Keratinocyte (primary cell): ENCODE data around the gene C3orf33. TPM values are rescaled to one million over a fixed set of nuclear protein-coding genes. Genes with fewer than 3 reads are reported as not detected.

Experiments
- DNase-seq: peaks from one replicate; pipeline ENCODE4 v3.0.0-alpha.2; 2011; ENCODE audit warnings: low read depth, missing footprints, low spot score
- FAIRE-seq: peaks from 2 replicates; lab custom pipeline; 2011; peaks lifted over from hg19 to GRCh38; lab: Jason Lieb, UNC
- H2AFZ ChIP-seq: 2 replicates; pipeline ENCODE4 v1.6.0; 2012; ENCODE audit warnings: low read length, control low read depth, inconsistent platforms; ENCODE audit not compliant: control insufficient read depth
- H3K27ac ChIP-seq: 2 replicates; pipeline ENCODE4 v1.5.1; 2011; ENCODE audit warnings: low read length; ENCODE audit not compliant: control insufficient read depth, insufficient read depth
- H3K27me3 ChIP-seq: 3 replicates; pipeline ENCODE4 v1.6.0; 2011; ENCODE audit warnings: low read length; ENCODE audit not compliant: control insufficient read depth, insufficient read depth; ENCODE audit errors: extremely low read depth
- H3K36me3 ChIP-seq, 2 experiments: 2 replicates in 1 of 2; 3 replicates in 1 of 2; pipeline ENCODE4 v1.5.1; 2011; ENCODE audit warnings: low read length in 2 of 2, mild to moderate bottlenecking in 1 of 2; ENCODE audit not compliant: control insufficient read depth in 2 of 2, insufficient read depth in 2 of 2; ENCODE audit errors: extremely low read depth in 1 of 2
- H3K4me1 ChIP-seq: 3 replicates; pipeline ENCODE4 v1.5.1; 2011; ENCODE audit warnings: low read length; ENCODE audit not compliant: control insufficient read depth, insufficient read depth; ENCODE audit errors: extremely low read depth
- H3K4me2 ChIP-seq: 3 replicates; pipeline ENCODE4 v1.6.0; 2011; ENCODE audit warnings: low read depth, low read length; ENCODE audit not compliant: control insufficient read depth, insufficient read depth; ENCODE audit errors: extremely low read depth
- H3K4me3 ChIP-seq, 3 experiments: fragments of 200-600 bp in 1 of 3; sonication (generic) in 1 of 3; 2 replicates in 2 of 3; 3 replicates in 1 of 3; pipeline ENCODE4 v1.5.1; 2011 to 2016; ENCODE audit warnings: low read length in 3 of 3, mild to moderate bottlenecking in 3 of 3, control low read depth in 2 of 3, inconsistent platforms in 1 of 3, low read depth in 1 of 3, mixed read lengths in 1 of 3, mixed run types in 1 of 3, moderate library complexity in 1 of 3; ENCODE audit not compliant: control insufficient read depth in 2 of 3, insufficient read depth in 2 of 3; ENCODE audit errors: extremely low read depth in 1 of 3
- H3K79me2 ChIP-seq: 2 replicates; pipeline ENCODE4 v1.6.0; 2012; ENCODE audit warnings: low read length; ENCODE audit not compliant: control insufficient read depth, insufficient read depth
- H3K9ac ChIP-seq: 3 replicates; pipeline ENCODE4 v1.6.0; 2011; ENCODE audit warnings: low read length; ENCODE audit not compliant: control insufficient read depth, insufficient read depth; ENCODE audit errors: extremely low read depth
- H3K9me1 ChIP-seq: 3 replicates; pipeline ENCODE4 v1.6.0; 2011; ENCODE audit warnings: low read length; ENCODE audit not compliant: control insufficient read depth, insufficient read depth; ENCODE audit errors: extremely low read depth
- H3K9me3 ChIP-seq: 2 replicates; pipeline ENCODE4 v1.5.1; 2012; ENCODE audit warnings: low read depth, low read length; ENCODE audit not compliant: control insufficient read depth
- H4K20me1 ChIP-seq: 3 replicates; pipeline ENCODE4 v1.6.0; 2011; ENCODE audit warnings: low read length; ENCODE audit not compliant: control insufficient read depth, insufficient read depth; ENCODE audit errors: extremely low read depth
- CTCF ChIP-seq, 3 experiments: IDR thresholded peaks in 1 of 3; conservative IDR thresholded peaks in 1 of 3; optimal IDR thresholded peaks in 1 of 3; 2 replicates in 2 of 3; 3 replicates in 1 of 3; pipeline versions ENCODE3 to v1.5.1; 2011; ENCODE audit warnings: low read length in 3 of 3, mild to moderate bottlenecking in 3 of 3, moderate library complexity in 2 of 3, control low read depth in 1 of 3, inconsistent platforms in 1 of 3; ENCODE audit not compliant: insufficient read depth in 2 of 3; ENCODE audit errors: extremely low read depth in 1 of 3
- EZH2 ChIP-seq: IDR thresholded peaks from one replicate; pipeline ENCODE4 v1.6.1; 2012; ENCODE audit warnings: inconsistent platforms, mild to moderate bottlenecking, low read length, moderate library complexity
- dilution Hi-C: fragments of 300-500 bp; cut with MboI; formaldehyde crosslinking; loops from one replicate; pipeline ENCODE4 v1.7.0; 2020; ENCODE audit warnings: low sequenced_read_pairs; ENCODE audit not compliant: extremely low pct_ligation_motif_present
- polyA minus RNA-seq, 3 experiments: library from RNA; depleted of rRNA, polyadenylated mRNA; stranded (reverse); fragments of >200 nt; gene quantifications; 1 replicate in 1 of 3; 2 replicates in 1 of 3; 3 replicates in 1 of 3; pipeline ENCODE4 v1.2.3, GENCODE V29; 2011
- polyA plus RNA-seq, 5 experiments: library from polyadenylated mRNA; depleted of rRNA in 3 of 5; stranded (reverse) in 3 of 5; stranded (forward) in 1 of 5; unstranded in 1 of 5; fragments of >200 nt; gene quantifications; 1 replicate in 1 of 5; 2 replicates in 3 of 5; 3 replicates in 1 of 5; pipeline versions ENCODE4 v1.2.1 to v1.2.3, GENCODE V29; 2011 to 2012; ENCODE audit warnings: missing spikeins in 2 of 5, low read depth in 1 of 5, low replicate concordance in 1 of 5

C3orf33 gene
- polyA plus RNA-seq: 2.0 to 2.9 TPM (median 2.6 TPM) in 3 replicates
- 1.0 TPM for polyA plus RNA-seq (2011; ENCODE audit: low read depth)
- 1.8 and 3.0 TPM in 2 replicates for polyA plus RNA-seq (2011; cell fraction: cytosol; rRNA removed)
- polyA plus RNA-seq (2011; cell fraction: nucleus; rRNA removed): 4.1 and 4.8 TPM in 2 replicates
- polyA plus RNA-seq (2012; ENCODE audit: low replicate concordance): 1.1 and 2.0 TPM in 2 replicates
- polyA minus RNA-seq: 0.30 to 0.70 TPM (median 0.30 TPM) in 3 replicates
- polyA minus RNA-seq (2011; cell fraction: cytosol; rRNA and poly(A)+ RNA removed): 3.8 TPM
- 1.3 TPM in 2 replicates for polyA minus RNA-seq (2011; cell fraction: nucleus; rRNA and poly(A)+ RNA removed)

GRCh38 chr3:155805802-155806618 is at the start of gene C3orf33:
C3orf33 (minus strand) TSS chr3:155806278; CDS start chr3:155806252, 26 bp downstream.
- DNase-seq (no peak), FAIRE-seq (no peak)
- H3K79me2 ChIP-seq: no peaks in the 10 kb centered on the region
- H4K20me1 ChIP-seq: no peaks in the 10 kb centered on the region
- peak within 1 kb of the TSS; percentile 83 for H3K9ac ChIP-seq
- H3K4me1 ChIP-seq: peaks cover 4% of the 10 kb centered on the region
- H3K36me3 ChIP-seq: no peaks in the 10 kb centered on the region
- peak within 1 kb of the TSS; percentile 31 for H3K27ac ChIP-seq
- peak; percentile 67 to 89 (median 82) for TF ChIP-seq CTCF (optimal IDR thresholded peaks at IDR 0.05 in 1 of 3, IDR thresholded peaks at IDR 0.05 in 1 of 3, conservative IDR thresholded peaks at IDR 0.05 in 1 of 3; ENCODE audit: extremely low read depth in 1 of 3, insufficient read depth in 2 of 3, low read length in 3 of 3)
- TF ChIP-seq EZH2: no peak
- H3K9me1 ChIP-seq: no peaks in the 10 kb centered on the region
- dilution Hi-C loops: no loop called here
- no peaks in the 10 kb centered on the region for H3K9me3 ChIP-seq
- H3K4me3 ChIP-seq: peak within 1 kb of the TSS; percentile 68 to 78 (median 76)
- H3K4me2 ChIP-seq: peak within 1 kb of the TSS; percentile 94
- H2AFZ ChIP-seq: peak within 1 kb of the TSS; percentile 98
- no peaks in the 10 kb centered on the region for H3K27me3 ChIP-seq

- Histone ChIP-seq H3K4me3 (peak within 1 kb of the TSS; percentile 59 to 99 (median 99)), H3K9me1 (no peaks in the 10 kb centered on the region), H3K27me3 (no peaks in the 10 kb centered on the region), H4K20me1 (peaks cover 5% of the 10 kb centered on the region), H3K27ac (peak within 1 kb of the TSS; percentile 97), H3K9ac (peak within 1 kb of the TSS; percentile 95), H3K4me2 (peak within 1 kb of the TSS; percentile 95), H3K36me3 (no peaks in the 10 kb centered on the region), H3K9me3 (no peaks in the 10 kb centered on the region), H2AFZ (peak within 1 kb of the TSS; percentile 98), H3K4me1 (peaks cover 8% of the 10 kb centered on the region), H3K79me2 (peaks cover 45% of the 10 kb centered on the region)
- DNase-seq (peak; percentile 94), FAIRE-seq (peak; percentile 72)
- TF ChIP-seq EZH2 (no peak), CTCF (optimal IDR thresholded peaks at IDR 0.05 in 1 of 3, IDR thresholded peaks at IDR 0.05 in 1 of 3, conservative IDR thresholded peaks at IDR 0.05 in 1 of 3; ENCODE audit: extremely low read depth in 1 of 3, insufficient read depth in 2 of 3, low read length in 3 of 3) (no peak)
- dilution Hi-C loops: no loop called here
These were observed 48.3 kb upstream of the C3orf33 start, which contains the start of gene SLC33A1 for GRCh38 chr3:155854141-155854940. SLC33A1 (minus strand) TSS chr3:155854427; CDS start chr3:155853997, 430 bp downstream.
